ENCODE results near the gene NTSR1. TPM values are rescaled to one million over a fixed set of nuclear protein-coding genes. Genes with fewer than 3 reads are reported as not detected.

NTSR1 gene
- polyA plus RNA-seq, 1 donor from 2014 or later = 0.05 TPM

DNA sequence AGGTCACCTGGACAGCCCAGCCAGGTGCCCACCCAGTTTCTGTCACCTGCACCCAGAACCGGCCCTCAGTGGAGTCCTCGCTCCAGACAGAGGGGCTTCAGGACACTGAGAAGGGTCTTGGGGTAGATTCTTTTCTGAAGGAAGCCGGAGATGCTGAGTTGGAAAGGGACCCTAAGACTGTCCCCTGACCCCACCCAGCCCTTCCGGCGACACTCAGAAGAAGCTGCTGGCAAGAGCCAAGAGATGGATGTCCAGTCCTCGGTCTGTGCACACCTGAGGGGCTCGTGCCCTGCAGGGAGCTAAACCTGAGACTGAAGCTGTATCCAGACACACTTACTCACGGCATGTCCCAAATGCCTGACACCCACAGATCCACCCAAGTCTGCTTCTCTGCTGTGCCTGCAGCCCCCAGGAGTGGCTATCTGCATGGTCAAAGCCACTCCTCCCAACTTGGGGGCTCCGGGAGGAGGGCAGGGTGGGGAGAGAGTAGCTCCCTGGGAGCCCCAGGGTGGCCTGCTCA is 20.2 kb downstream of the NTSR1 start:
- H3K79me2 ChIP-seq (replicated peaks; ENCODE audit: insufficient read depth, low read length) = no peaks in the 10 kb centered on the region
- no peaks in the 10 kb centered on the region for H3F3A ChIP-seq (ENCODE audit: insufficient read depth, low read length, poor library complexity, severe bottlenecking)
- no peak overlapping the region for H3K27ac ChIP-seq (ENCODE audit: low read length)
- no peaks in the 10 kb centered on the region for H3K27me3 ChIP-seq (ENCODE audit: insufficient read depth, low read depth, low read length)
- no peak overlapping the region for H3K4me3 ChIP-seq (ENCODE audit: low read length)
- no peaks in the 10 kb centered on the region for H3K9me3 ChIP-seq (ENCODE audit: low read length)
- no peak overlapping the region for H2AFZ ChIP-seq (ENCODE audit: low read depth, low read length)
- H3K36me3 ChIP-seq (ENCODE audit: insufficient read depth, low read length) = no peaks in the 10 kb centered on the region
- no peak overlapping the region for H3K9ac ChIP-seq (ENCODE audit: low read length)
- H3K4me2 ChIP-seq (ENCODE audit: low read length) = no peak overlapping the region
- TF ChIP-seq REST (IDR thresholded peaks at IDR 0.05; ENCODE audit: borderline replicate concordance) (no peak), MXI1 (conservative IDR thresholded peaks at IDR 0.05; ENCODE audit: poor library complexity, severe bottlenecking) (no peak), SMC3 (conservative IDR thresholded peaks at IDR 0.05; ENCODE audit: poor library complexity) (no peak), RAD21 (conservative IDR thresholded peaks at IDR 0.05) (no peak), EZH2 (IDR thresholded peaks at IDR 0.05; ENCODE audit: borderline replicate concordance, insufficient read depth, low read length, poor library complexity, severe bottlenecking) (no peak), POLR2AphosphoS5 (IDR thresholded peaks at IDR 0.05) (no peak), TAF1 (IDR thresholded peaks at IDR 0.05; ENCODE audit: low read depth) (no peak)
- TF ChIP-seq, protein P1, sequence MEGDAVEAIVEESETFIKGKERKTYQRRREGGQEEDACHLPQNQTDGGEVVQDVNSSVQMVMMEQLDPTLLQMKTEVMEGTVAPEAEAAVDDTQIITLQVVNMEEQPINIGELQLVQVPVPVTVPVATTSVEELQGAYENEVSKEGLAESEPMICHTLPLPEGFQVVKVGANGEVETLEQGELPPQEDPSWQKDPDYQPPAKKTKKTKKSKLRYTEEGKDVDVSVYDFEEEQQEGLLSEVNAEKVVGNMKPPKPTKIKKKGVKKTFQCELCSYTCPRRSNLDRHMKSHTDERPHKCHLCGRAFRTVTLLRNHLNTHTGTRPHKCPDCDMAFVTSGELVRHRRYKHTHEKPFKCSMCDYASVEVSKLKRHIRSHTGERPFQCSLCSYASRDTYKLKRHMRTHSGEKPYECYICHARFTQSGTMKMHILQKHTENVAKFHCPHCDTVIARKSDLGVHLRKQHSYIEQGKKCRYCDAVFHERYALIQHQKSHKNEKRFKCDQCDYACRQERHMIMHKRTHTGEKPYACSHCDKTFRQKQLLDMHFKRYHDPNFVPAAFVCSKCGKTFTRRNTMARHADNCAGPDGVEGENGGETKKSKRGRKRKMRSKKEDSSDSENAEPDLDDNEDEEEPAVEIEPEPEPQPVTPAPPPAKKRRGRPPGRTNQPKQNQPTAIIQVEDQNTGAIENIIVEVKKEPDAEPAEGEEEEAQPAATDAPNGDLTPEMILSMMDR (IDR thresholded peaks at IDR 0.05; ENCODE audit: poor library complexity, severe bottlenecking) = no peak
- no peaks in the 10 kb centered on the region for H3K9me2 ChIP-seq (ENCODE audit: insufficient read depth, low read length)
- no peaks in the 10 kb centered on the region for H4K20me1 ChIP-seq (ENCODE audit: insufficient read depth)

- Histone ChIP-seq H3K4me2 (ENCODE audit: low read length) (no peak overlapping the region), H3K9me3 (ENCODE audit: low read length) (no peaks in the 10 kb centered on the region), H3K27me3 (ENCODE audit: insufficient read depth, low read depth, low read length) (no peaks in the 10 kb centered on the region), H3K36me3 (ENCODE audit: insufficient read depth, low read length) (no peaks in the 10 kb centered on the region), H2AFZ (ENCODE audit: low read depth, low read length) (no peak overlapping the region), H3K79me2 (replicated peaks; ENCODE audit: insufficient read depth, low read length) (no peaks in the 10 kb centered on the region), H3K27ac (ENCODE audit: low read length) (no peak overlapping the region), H3K4me3 (ENCODE audit: low read length) (no peak overlapping the region), H3K9me2 (ENCODE audit: insufficient read depth, low read length) (no peaks in the 10 kb centered on the region), H3K9ac (ENCODE audit: low read length) (no peak overlapping the region), H4K20me1 (ENCODE audit: insufficient read depth) (no peaks in the 10 kb centered on the region), H3F3A (ENCODE audit: insufficient read depth, low read length, poor library complexity, severe bottlenecking) (no peaks in the 10 kb centered on the region)
- TF ChIP-seq TAF1 (IDR thresholded peaks at IDR 0.05; ENCODE audit: low read depth) = no peak
- no peak for TF ChIP-seq REST (IDR thresholded peaks at IDR 0.05; ENCODE audit: borderline replicate concordance)
- TF ChIP-seq RAD21 (conservative IDR thresholded peaks at IDR 0.05) = no peak
- TF ChIP-seq, protein P1 (IDR thresholded peaks at IDR 0.05; ENCODE audit: poor library complexity, severe bottlenecking) = no peak
- TF ChIP-seq POLR2AphosphoS5 (IDR thresholded peaks at IDR 0.05) = no peak
- no peak for TF ChIP-seq MXI1 (conservative IDR thresholded peaks at IDR 0.05; ENCODE audit: poor library complexity, severe bottlenecking)
Measured at GRCh38 chr20:62730481-62730880, 21.8 kb downstream of the NTSR1 start.

Data from neural cell (in vitro differentiated cells).